CD4-positive, alpha-beta T cell treated with Interleukin-6 at 100 ng/mL for 8 hours (primary cell): Measurements from ENCODE around the gene USP37.
"Not testable (repeated sequence)": the region's sequence is repeated elsewhere in the genome, so short reads cannot be mapped to it uniquely, and the experiment has no call there.

Experiments used
- DNase-seq: peaks from one replicate; pipeline ENCODE4 v3.0.0-alpha.2; 2020; ENCODE audit warnings: mixed read lengths, low spot score

Gene USP37

DNA sequence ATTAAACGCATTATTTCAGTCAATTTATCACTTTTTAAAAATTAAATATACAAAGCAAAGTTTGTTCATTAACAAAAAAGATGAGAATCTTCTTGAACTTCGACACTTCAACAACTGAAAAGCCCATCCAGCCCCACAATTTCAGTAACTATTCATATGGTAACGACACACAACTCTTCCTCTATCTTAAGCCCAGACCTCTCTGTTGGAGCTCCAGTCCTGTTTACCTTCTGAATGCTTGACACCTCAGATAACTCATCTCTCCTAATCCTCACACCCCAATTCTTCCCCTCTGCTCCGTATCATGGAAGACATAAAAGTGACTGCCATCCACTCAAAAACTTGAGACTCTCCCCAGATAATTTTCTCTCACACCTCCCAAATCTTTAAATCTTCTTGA lies 12.6 kb downstream of the USP37 start:
- DNase-seq, result no peak

DNA sequence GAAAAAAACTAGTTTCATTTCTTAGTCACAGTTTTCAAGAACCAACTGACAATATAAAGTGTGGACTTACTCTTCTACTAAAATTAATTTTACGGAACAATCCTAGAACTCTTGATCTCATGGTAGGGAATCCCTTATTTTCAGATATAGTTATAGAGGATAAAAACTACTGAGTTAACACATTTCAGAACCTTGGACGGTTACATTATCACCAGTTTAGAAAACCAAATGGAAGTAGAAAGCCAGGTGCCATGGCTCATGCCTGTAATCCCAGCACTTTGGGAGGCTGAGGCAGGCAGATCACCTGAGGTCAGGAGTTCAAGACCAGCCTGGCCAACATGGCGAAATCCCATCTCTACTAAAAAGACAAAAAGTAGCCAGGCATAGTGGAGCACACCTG lies 13.9 kb downstream of the USP37 start:
- DNase-seq, result not testable (repeated sequence)

DNA sequence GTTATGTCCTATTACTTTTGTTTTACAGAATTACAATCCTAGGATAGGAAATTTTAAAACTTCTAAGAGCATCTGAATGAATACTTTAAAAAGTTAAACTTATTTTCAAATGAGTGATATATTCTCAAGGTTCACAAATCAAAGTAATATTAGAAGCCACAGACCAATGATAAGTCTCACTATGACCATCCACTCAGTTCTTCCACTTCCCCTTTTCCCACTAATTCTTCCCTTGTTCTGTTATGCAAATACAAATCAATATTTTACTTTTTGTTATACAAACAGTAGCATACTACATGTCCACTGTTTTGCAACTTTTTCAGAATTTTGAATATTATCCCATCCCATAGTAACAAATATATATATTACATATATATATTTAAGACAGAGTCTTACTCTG lies 20.2 kb downstream of the USP37 start:
- DNase-seq, result no peak

DNA sequence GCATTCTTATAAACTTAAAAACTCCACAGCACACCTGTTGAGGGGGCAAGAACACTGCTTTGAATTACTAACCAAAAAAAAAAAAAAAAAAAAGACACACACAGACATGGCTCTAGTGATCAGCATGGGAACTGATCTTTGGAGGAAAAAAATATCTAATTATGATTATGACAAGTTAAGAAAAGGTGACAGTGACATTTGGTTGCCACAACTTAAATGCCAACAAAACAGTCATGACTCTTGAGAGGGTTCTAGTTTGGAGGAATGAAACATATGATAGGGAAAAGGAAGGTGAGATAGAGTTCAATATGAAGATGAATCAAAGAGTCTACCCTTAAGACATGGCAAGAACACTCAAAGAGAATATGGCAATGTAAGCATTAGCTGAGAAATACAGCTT lies 20.6 kb downstream of the USP37 start:
- no peak for DNase-seq

DNA sequence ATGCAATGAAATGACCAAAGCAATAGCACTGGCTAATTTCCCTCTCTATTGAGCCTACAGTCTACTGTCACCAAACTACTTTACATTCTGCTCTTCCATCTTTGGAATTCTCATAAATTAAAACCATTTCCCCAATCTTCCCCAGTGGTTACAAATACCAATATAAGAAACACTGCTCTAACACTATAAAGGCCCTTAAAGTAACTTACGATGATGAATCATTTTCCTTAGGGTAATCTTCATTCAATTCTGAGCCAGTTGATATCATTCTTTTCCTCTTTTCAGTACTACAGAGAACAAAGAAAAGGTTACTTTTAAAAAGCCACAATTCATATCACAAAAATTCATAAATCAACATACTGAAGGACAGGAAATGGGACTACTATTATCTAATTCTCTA lies 22.1 kb downstream of the USP37 start:
- DNase-seq, result no peak

DNA sequence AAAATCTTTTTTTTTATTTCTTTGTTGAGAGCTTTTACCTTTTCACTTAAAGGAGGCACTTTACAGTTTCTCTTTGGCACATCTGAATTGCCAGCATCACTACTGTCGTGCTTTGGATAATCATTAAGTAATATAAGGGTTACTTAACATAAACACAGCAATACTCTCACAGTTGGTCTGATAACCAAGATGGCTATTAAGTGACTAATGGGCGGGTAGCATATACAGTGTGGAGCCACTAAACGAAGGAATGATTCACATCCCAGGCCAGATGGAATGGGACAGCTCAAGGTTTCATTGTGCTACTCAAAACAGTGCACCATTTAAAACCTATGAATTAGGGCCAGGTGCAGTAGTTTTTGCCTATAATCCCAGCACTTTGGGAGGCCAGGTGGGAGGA lies 28.1 kb downstream of the USP37 start:
- no peak for DNase-seq

DNA sequence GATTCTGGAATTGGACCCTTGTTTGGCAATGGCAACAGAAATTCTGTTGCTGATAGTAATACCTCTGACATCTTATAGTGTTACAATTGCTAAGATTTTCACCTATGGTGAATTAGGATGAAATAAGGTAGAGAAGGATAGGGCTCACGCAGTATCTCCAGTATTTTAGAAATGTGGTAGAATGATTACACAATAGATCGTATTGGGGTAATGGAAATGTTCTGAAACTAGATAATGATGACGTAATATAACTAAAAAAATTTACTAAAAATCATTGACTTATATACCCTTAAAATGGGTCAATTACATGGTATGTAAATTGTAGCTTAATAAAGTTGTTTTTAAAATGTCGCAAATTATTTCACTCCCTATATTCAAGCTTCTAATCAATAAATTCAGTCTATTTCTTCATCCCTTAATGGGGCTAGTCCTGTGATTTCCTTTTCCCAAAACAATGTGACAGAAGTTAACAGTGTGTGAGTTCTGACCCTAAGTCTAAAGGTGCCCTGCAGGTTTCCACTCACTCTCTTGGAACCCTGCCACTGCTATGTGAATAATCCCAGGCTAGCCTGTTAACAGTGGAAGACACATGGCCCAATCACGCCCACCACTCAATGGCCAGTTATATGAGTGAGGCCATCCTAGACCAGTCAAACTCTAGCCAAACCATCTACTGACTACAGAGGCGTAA lies 31.2 kb downstream of the USP37 start:
- DNase-seq, result no peak

DNA sequence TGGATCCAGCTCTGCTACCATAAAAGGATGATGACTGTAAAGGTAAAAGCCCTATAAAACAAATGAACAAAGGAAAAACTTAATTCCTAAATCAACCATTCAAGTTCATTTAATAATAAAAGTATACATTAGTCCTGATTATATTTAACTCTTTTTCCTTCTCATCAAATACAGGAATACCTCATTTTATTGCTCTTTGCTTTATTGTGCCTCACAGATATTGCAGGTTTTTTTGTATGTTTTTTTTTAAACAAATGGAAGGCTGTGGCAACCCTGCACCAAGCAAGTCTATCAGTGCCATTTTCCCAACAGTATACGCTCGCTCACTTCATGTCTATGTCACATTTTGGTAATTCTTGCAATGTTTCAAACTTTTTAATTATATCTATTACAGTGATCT lies 38.2 kb downstream of the USP37 start:
- DNase-seq, result no peak

DNA sequence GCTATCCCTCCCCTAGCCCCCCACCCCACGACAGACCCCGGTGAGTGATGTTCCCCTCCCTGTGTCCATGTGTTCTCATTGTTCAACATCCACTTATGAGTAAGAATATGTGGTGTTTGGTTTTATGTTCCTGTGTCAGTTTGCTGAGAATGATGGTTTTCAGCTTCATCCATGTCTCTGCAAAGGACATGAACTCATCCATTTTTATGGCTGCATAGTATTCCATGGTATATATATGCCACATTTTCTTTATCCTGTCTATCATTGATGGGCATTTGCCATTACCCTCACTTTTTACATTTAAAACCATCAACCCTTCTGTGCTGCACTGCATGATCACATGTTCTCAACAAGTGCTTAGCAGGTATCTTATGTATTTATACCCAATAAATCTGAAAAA lies 39.7 kb downstream of the USP37 start:
- DNase-seq, result not testable (repeated sequence)

DNA sequence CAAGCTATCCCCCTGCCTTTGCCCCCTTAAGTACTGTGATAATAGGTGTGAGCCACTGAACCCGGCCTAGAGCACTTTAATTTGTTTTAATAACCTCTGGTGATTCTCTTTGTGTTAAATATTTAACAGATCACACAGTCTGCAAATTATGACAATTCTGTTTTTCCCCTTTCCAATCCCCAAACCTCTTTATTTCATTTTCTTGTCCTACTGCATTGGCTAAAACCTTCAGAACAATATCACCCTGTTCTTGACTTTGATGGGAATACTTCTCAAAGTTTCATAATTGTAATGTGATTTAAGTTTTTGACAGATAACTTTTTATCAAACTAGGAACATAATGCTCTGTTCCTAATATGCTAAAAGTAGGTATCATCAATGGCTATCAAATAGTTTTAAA lies 44.5 kb downstream of the USP37 start:
- no peak for DNase-seq

DNA sequence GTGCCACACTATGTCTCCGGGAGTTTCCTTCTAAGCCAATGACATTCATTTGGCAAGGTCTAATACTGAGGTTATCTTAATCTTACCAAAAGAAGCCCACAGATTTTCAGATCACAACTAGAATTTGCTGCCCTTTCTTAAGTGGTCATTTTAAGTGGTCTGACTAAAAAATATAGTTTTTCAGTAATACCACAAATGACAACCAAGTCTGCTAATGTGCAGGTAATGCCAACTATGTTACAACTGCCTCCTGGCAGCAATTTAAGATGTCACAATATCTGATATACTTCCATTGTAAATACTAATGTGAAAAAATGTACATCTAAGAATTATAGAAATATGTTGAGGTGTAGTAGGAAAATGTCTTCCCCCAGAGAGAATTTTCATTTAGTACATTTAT lies 49.3 kb downstream of the USP37 start:
- no peak for DNase-seq

DNA sequence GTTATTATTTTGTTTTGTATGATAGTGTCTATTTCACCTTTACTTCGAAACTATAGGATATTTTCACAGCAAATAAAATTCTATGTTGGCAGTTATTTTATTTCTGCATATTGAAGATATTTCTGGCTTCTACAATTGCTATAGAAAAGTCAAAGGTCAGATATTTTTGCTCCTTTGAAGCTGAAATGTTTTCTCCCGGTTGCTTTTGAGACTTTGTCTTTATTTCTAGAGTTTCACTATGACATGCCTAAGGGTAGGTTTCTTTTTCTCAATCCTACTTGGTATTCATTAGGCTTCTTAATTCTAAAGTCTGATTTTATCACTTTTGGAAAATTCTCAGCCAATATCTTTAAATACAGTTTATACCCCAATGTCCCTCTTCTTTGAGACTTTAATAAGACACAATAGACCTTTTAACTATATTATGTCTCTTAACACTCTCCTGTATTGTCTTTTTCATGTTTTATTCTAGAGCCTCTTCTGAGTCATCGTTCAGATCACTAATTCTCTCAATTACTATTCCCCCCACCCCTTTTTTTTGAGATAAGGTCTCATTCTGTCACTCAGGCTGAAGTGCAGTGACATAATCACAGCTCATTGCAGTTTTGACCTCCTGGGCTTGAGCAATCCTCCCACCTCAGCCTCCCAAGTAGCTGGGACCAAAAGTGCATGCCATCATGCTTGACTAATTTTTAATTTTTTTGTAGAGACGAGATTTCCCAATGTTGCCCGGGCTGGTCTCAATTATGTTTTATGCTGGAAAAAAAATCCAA lies 50.5 kb downstream of the USP37 start:
- no peak for DNase-seq

DNA sequence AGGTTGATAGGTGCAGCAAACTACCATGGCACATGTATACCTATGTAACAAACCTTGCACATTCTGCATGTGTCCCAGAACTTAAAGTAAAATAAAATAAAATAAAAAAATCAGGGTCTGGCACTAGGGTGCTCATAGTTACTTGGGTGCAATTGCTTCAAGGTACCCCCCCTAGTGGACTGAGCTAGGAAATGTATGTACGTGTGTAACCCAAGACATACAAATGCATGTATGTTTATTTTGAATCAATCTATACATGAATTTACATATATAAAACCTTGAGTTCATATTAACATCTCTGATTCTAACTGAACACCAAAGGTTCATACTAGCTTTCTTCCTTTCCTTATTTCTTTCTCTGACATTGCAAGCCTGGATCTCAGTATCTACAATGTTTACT lies 51.5 kb downstream of the USP37 start:
- peak; percentile 31 for DNase-seq

DNA sequence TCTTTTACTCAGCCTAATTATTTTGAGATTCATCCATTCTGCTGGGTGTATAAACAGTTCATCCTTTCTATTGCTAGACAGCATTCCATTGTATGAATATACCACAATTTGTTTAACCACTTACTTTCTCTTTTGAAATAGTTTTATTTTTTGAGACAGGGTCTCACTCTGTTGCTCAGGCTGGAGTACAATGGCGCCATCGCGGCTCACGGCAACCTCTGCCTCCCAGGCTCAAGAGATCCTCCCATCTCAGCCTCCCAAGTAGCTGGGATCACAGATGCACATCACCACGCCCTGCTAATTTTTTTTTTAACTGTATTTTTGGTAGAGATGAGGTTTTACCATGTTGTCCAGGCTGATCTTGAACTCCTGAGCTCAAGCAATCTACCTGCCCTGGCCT lies 54.5 kb downstream of the USP37 start:
- DNase-seq, result no peak

DNA sequence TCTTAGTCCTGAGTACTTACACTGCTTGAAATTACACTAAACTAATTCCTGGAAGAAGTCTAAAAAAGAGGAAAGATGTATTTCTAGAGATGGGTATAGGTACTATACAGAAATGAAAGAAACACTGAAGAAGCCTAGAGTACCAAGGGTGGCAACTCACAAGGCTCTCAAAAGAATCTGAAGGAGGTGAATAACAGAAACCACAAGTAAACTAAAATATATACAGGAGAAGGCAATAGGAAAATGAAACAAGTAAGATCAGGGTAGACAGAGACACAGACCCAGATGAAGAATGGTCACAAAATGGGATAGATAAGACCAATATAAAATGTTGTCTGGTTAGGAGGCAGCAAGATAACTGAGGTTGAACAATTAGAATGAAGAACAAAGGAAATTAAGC lies 59.9 kb downstream of the USP37 start:
- DNase-seq, result no peak

DNA sequence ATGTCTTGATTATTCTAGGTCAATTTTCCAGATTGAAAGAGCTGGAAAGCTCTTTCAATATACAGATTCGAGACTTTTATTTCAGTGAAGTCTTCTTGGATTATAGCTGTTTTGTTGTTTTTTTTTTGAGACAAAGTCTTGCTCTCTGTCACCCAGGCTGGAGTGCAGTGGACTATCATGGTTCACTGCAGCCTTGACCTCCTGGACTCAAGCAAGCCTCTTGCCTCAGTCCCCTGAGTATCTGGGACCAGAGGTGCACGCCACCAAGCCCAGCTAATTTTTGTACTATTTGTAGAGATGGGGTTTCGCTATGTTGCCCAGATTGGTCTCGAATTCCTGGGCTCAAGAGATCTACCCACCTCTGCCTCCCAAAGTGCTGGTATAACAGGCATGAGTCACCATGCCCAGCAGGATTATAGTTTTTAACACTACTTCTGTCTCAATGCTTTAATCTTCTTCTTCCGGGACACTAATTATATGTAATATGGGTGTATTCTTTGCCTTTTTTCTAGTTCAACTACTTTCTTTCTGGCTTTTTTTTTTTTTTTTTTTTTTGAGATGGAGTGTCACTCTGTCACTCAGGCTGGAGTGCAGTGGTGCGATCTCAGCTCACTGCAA lies 62.3 kb downstream of the USP37 start:
- no peak for DNase-seq

DNA sequence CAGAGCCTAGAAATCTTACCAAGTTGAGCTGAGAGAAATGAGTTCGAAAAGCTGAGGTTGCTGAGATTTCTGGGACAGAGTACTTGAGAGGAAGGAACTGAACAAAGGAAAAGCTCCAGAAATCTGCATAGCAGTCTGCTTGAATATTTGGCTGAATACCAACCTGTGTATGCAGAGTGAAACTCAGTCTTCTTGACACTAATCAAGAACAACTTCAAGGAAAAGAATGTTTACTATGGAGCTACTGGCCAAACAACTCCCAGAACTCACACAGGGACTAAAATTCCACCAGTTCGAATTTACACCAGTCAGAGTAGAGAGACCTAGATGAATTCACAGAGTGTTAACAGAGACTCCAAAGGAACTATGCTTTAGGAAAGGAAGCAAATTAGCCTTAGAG lies 66.5 kb downstream of the USP37 start:
- no peak for DNase-seq

DNA sequence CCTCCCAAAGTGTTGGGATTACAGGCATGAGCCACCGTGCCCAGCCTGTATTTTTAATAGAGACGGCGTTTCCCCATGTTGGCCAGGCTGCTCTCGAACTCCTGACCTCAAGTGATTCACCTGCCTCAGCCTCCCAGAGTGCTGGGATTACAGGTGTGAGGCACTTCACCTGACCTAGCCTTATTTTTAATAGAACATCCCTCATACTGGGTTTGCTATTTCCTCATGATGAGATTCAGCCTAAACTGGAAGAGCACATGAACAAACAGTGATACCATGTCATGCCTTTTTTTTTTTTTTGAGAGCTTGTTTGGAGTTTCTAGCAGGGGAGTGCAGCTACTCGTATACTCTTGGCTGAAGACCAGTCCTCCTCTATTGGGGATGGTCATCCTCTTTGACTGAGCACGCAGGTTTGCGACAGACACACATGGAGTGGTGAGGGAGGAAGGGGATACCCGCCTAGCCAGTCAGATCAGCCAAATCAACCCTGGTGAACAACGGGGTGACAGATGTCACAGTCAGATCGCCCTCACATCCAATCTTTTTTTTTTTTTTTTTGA lies 67.6 kb downstream of the USP37 start:
- DNase-seq, result no peak

DNA sequence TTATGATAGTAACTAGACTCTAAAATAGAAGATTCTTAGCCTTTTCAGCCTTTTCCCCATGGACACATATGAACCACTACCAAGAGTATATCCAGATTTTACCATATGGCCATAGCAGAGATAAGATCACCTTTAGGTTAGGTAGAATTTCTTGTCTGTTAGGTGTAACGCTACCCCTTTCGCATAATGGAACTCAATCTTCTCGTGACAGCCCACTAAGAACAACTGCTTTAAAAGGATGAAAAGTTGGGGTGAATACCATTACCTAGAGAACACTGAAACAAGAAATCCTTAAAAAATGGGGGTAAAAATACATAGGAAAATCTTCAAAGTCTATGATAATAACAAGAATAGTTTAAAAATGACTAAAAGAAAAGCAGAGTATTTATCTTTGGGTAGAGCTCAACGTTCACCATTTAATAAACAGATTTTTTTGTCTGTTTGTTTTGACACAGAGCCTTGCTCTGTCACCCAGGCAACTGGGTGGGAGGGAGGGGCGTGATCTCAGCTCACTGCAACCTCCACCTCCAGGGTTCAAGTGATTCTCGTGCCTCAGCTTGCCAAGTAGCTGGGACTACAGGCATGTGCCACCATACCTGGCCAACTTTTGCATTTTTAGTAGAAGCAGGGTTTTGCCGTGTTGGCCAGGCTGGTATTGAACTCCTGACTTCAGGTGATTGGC lies 82.0 kb downstream of the USP37 start:
- DNase-seq, result no peak

DNA sequence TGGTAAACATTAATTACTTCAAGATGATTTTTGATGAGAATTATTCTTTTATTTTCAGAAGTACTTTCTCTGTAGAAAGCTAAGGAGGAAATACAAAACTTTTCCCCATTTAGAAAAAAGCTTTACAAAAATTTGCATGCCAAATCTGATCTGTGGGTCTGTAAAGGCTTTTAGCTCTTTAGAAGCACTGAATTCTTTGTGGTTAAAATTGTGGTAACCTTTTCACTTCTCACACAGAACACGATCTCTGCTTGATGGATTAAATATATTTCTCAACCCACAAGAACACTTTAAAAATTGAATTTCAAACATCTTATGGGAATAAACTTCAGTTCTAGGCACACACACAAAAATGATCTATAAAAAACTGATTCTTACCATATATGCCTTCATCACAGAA lies 85.5 kb downstream of the USP37 start:
- DNase-seq, result no peak

DNA sequence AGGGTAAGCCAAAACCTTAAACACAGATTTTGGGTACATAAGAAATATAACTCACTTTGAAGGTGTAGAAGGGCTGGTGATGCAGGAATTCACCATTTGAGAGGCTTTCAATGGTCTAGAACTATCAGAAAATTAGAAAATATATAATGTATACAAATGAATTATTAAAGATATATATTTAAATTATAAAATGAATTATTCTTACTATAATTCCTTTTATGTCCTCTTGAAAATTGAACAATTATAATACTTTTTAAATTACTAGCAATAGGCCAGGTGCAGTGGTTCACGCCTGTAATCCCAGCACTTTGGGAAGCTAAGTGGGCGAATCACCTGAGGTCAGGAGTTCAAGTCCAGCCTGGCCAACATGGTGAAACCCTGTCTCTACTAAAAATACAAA lies 88.6 kb downstream of the USP37 start:
- DNase-seq, result no peak

DNA sequence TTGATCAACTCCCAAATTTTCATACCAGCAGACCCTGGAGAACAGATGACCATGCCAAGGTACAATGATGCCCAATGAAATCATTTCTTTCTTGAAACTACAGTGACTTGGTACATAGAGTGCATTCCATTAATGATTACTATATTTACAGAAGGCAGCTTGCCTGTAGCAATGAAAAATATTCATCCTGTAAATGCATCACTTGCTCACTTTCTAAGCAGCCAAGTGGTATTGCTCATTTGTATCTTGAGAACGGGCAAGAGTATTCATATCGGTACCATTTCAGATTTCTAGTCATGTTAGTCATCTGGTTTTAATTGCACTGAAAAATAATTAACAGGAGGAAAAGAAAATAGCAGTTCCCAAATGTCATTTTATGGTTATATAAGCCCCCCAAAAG lies 89.6 kb downstream of the USP37 start:
- no peak for DNase-seq

DNA sequence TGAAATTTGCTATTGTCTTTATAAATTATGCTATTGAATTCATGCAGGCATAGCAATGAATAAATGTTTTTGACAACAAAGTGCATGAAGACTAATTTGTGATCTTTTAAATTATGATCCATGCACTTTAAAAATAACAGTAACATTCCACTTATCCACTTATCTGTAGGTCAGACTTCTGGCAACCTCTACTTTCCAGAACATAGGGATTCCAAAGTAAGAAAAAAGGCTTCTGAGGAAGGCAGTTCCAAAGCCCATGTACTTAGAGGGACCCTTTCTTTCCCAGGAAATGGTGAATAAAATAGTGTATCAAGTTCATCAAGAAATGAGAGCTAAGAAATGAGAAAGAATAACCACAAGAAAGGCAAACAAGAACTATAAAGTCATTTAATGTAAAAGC lies 90.9 kb downstream of the USP37 start:
- no peak for DNase-seq
